ENCODE data around the gene NEK2. TPM values are rescaled to one million over a fixed set of nuclear protein-coding genes. Genes with fewer than 3 reads are reported as not detected.

NEK2 gene
- total RNA-seq, 1 donor from 2014 or later = 4.4 TPM

DNA sequence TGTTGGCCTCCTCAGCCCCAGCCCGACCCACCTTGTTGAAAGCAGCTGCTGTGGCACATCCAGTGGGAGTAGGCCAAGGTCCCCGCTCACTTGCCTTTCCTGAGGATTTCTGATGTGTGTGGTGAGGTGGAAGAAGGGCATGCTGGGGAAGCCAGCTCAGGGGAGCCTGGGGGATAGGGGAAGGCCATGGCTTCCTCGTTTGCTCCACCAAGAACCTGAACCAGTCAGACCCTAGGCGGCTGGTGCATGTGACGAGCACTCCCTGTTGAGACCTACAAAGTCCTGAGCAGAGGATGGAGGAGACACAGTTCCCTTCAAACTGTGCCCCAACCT lies 58.5 kb downstream of the NEK2 start:
- no peak for DNase-seq (ENCODE audit: extremely low spot score, unreplicated experiment)
- H3K4me3 Mint-ChIP-seq (ENCODE audit: unreplicated experiment) = no peak overlapping the region
- TF ChIP-seq, protein P1, sequence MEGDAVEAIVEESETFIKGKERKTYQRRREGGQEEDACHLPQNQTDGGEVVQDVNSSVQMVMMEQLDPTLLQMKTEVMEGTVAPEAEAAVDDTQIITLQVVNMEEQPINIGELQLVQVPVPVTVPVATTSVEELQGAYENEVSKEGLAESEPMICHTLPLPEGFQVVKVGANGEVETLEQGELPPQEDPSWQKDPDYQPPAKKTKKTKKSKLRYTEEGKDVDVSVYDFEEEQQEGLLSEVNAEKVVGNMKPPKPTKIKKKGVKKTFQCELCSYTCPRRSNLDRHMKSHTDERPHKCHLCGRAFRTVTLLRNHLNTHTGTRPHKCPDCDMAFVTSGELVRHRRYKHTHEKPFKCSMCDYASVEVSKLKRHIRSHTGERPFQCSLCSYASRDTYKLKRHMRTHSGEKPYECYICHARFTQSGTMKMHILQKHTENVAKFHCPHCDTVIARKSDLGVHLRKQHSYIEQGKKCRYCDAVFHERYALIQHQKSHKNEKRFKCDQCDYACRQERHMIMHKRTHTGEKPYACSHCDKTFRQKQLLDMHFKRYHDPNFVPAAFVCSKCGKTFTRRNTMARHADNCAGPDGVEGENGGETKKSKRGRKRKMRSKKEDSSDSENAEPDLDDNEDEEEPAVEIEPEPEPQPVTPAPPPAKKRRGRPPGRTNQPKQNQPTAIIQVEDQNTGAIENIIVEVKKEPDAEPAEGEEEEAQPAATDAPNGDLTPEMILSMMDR (IDR thresholded peaks at IDR 0.05) = no peak
- no peak overlapping the region for H3K27ac Mint-ChIP-seq (ENCODE audit: unreplicated experiment)
- no peaks in the 10 kb centered on the region for H3K27me3 Mint-ChIP-seq (ENCODE audit: unreplicated experiment)
- no peaks in the 10 kb centered on the region for H3K36me3 Mint-ChIP-seq (ENCODE audit: unreplicated experiment)
- H3K9me3 Mint-ChIP-seq (ENCODE audit: unreplicated experiment) = no peaks in the 10 kb centered on the region
- H3K4me1 Mint-ChIP-seq (ENCODE audit: unreplicated experiment) = peaks cover 12% of the 10 kb centered on the region

- DNase-seq (ENCODE audit: extremely low spot score, unreplicated experiment) = no peak
- peaks cover 12% of the 10 kb centered on the region for H3K4me1 Mint-ChIP-seq (ENCODE audit: unreplicated experiment)
- H3K4me3 Mint-ChIP-seq (ENCODE audit: unreplicated experiment) = no peak overlapping the region
- TF ChIP-seq, protein P1 (IDR thresholded peaks at IDR 0.05) = no peak
- no peaks in the 10 kb centered on the region for H3K27me3 Mint-ChIP-seq (ENCODE audit: unreplicated experiment)
- H3K9me3 Mint-ChIP-seq (ENCODE audit: unreplicated experiment) = no peaks in the 10 kb centered on the region
- H3K36me3 Mint-ChIP-seq (ENCODE audit: unreplicated experiment) = no peaks in the 10 kb centered on the region
- no peak overlapping the region for H3K27ac Mint-ChIP-seq (ENCODE audit: unreplicated experiment)
Observed at GRCh38 chr1:211616231-211616964, 59.0 kb downstream of the NEK2 start.

DNA sequence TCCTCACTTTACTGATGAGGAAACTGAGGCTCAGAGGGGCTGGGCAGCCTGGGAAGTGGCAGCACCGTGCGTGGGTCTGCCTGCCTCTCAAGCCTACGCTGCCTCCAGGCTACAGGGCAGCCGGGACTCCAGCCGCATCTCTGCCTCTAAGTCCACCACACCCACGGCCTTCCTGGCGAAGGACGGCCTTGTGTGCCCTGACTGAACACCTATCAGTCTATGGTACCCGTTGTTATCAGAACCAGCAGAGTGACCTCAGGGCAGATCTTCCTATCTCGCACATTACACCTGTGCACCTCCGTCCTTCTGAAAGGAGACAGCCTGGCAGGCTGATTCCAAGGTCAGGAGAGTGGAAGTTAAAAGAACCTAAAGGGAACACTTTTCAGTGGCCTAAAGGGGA lies 60.8 kb downstream of the NEK2 start:
- Mint-ChIP-seq H3K36me3 (ENCODE audit: unreplicated experiment) (no peaks in the 10 kb centered on the region), H3K4me3 (ENCODE audit: unreplicated experiment) (no peak overlapping the region), H3K9me3 (ENCODE audit: unreplicated experiment) (no peaks in the 10 kb centered on the region), H3K27me3 (ENCODE audit: unreplicated experiment) (no peaks in the 10 kb centered on the region), H3K4me1 (ENCODE audit: unreplicated experiment) (peaks cover 15% of the 10 kb centered on the region), H3K27ac (ENCODE audit: unreplicated experiment) (peak overlapping the region; percentile 31)
- no peak for DNase-seq (ENCODE audit: extremely low spot score, unreplicated experiment)
- TF ChIP-seq, protein P1 (IDR thresholded peaks at IDR 0.05) = no peak

DNA sequence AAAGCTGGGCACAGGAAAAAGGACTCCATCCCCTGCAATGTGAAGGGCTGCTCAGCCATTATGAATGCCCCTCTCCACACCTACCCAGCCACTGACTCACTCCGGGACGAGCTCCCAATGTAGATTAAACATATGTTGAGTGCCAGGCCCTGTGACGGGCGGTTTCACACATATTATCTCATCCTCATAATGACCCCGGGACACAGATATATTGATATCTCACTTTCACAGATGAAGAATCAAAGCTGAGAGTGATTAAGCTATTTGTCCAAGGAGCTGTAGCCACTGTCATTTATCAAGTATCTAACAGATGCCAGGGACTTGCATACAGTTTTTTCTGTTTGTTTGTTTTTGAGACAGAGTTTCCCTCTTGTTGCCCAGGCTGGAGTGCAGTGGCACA lies 61.5 kb downstream of the NEK2 start:
- no peak overlapping the region for H3K4me3 Mint-ChIP-seq (ENCODE audit: unreplicated experiment)
- H3K27ac Mint-ChIP-seq (ENCODE audit: unreplicated experiment) = peak overlapping the region; percentile 92
- no peaks in the 10 kb centered on the region for H3K27me3 Mint-ChIP-seq (ENCODE audit: unreplicated experiment)
- H3K9me3 Mint-ChIP-seq (ENCODE audit: unreplicated experiment) = no peaks in the 10 kb centered on the region
- no peaks in the 10 kb centered on the region for H3K36me3 Mint-ChIP-seq (ENCODE audit: unreplicated experiment)
- no peak for DNase-seq (ENCODE audit: extremely low spot score, unreplicated experiment)
- TF ChIP-seq, protein P1 (IDR thresholded peaks at IDR 0.05) = no peak
- H3K4me1 Mint-ChIP-seq (ENCODE audit: unreplicated experiment) = peaks cover 21% of the 10 kb centered on the region

- Mint-ChIP-seq H3K4me3 (ENCODE audit: unreplicated experiment) (no peak overlapping the region), H3K9me3 (ENCODE audit: unreplicated experiment) (no peaks in the 10 kb centered on the region), H3K4me1 (ENCODE audit: unreplicated experiment) (peaks cover 22% of the 10 kb centered on the region), H3K27ac (ENCODE audit: unreplicated experiment) (peak overlapping the region; percentile 92), H3K36me3 (ENCODE audit: unreplicated experiment) (no peaks in the 10 kb centered on the region), H3K27me3 (ENCODE audit: unreplicated experiment) (no peaks in the 10 kb centered on the region)
- TF ChIP-seq, protein P1 (IDR thresholded peaks at IDR 0.05) = no peak
- peak; percentile 90 for DNase-seq (ENCODE audit: extremely low spot score, unreplicated experiment)
Observed at GRCh38 chr1:211613108-211613947, 62.1 kb downstream of the NEK2 start.

All from osteocyte (in vitro differentiated cells).